ENCODE data around the gene CAMTA1.
"Not testable (repeated sequence)": the region's sequence is repeated elsewhere in the genome, so short reads cannot be mapped to it uniquely, and the experiment has no call there.

CAMTA1 gene

GRCh38 chr1:7108251-7108650 lies 323.0 kb downstream of the CAMTA1 start:
- DNase-seq (ENCODE audit: low read depth), result no peak

- DNase-seq (ENCODE audit: low read depth), result no peak
Measured at GRCh38 chr1:7109901-7110300, 324.6 kb downstream of the CAMTA1 start.

DNA sequence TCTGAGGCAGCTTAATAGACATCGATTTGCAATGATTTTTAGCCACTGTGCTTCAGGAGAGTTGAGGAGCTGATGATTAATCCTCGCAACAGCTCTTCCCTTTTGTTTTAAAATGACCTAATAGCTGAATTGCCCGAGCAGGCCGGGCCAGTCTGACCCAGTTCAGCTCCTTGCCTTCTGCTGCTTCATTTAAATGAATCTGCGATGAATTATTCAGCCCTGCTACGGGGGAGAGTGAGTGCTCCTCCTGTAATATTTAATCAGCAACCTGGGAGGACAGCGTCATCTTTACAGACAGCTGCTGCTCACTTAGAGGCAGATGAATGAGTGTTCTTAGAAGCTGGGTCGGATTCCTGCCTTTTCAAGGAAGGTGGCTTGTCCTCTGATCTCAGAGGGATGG lies 325.1 kb downstream of the CAMTA1 start:
- no peak for DNase-seq (ENCODE audit: low read depth)

GRCh38 chr1:7111853-7112252 lies 326.6 kb downstream of the CAMTA1 start:
- DNase-seq (ENCODE audit: low read depth), result no peak

DNA sequence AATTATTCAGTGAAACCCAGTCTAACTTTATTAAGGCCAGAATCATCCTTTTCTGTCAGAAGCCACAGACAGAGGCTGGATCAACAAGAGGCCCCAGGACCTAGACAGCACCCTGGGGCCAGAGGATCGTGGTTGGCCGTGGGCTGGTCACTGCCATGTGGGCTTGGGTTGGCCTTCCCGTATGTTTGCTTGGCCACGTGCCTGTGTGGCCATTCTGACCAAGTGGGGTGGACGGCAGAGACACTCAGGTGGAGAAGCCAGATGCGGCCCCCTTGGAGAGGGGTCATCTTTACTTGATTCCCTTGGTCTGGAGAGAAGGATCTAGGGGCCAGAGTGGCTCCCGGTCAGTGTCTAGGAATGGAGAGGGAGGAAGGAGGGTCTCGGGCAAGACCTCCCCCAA lies 327.9 kb downstream of the CAMTA1 start:
- no peak for DNase-seq (ENCODE audit: low read depth)

DNA sequence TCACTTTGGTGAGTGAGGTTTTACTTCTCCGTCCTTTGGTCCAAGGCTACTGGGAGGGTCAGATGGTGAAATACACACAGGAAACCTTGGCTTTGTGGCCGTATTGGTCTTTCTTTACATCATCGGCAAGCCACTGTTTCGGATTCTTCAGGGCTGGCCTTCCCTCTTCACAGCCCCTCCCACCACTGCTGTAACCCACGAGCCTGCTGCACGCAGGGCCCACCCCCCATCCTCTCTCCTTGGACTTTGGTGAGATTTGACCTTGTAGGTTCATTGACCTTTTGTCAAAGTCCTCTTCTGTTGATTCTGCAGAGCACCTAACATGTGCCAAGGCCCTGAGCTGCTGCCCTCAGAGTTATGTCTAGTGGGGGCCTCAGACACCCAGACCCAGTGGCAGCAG lies 328.6 kb downstream of the CAMTA1 start:
- DNase-seq (ENCODE audit: low read depth), result no peak

DNA sequence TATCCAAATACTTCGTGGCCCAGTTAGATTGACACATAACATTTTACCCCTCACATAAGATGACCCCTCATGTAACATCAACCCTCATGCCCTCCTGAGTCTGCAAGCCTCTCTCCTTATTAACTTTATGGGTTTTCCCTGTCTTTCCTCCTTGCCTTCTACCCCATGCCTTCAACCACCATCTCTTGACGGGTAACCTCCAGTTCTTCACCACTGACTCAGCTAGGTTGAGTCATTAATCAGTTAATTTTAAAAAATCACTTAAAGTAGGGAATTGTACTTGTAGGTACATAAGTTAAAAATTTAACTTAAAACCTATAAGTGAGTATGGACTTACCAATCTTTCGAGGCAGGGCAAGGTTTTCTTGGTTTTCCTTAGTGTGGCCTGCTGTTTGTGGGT lies 330.7 kb downstream of the CAMTA1 start:
- no peak for DNase-seq (ENCODE audit: low read depth)

DNA sequence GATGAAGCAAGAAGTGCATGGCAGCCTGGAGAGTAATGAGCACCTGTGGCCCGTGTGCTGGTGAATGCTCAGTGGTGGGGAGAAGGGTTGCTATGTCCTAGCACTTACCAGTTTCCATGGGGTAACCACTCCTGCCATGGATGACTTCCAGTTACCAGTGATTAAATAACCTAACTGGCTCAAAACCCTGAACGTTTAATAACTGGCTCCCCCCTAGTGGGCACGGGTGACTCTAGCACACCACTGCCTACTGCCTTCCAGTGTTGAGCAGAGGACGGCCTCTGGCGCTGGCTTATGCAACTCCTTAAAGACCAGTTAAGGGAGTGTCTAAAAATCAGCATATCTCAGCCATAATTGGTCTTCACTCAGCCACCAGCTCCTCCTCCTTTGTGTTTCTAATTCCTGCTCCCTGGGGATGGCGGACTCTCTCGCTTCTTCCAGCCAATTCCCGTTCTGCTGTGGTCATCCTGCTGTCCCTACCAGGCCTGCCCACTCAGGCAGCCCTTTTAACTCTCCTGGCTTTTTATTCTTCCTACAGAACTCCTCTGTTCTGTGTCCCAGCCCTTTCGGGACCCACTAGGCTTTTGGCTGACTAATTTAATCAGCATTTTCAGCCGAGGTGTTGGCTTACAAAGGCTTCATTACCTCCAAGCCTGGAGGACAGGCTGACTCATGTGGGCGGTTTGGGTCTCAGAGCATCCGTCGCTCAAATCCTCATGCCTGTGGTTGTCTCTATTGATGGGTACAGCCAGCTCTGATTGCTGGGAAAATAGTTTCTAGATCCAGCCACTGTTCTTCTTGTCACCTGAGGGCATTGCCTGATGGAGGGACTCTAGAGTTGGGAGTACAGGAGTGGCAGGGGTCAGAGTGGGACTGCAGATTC lies 332.4 kb downstream of the CAMTA1 start:
- DNase-seq (ENCODE audit: low read depth), result no peak

- DNase-seq (ENCODE audit: low read depth), result no peak
Measured at GRCh38 chr1:7119156-7119555, 333.9 kb downstream of the CAMTA1 start.

DNA sequence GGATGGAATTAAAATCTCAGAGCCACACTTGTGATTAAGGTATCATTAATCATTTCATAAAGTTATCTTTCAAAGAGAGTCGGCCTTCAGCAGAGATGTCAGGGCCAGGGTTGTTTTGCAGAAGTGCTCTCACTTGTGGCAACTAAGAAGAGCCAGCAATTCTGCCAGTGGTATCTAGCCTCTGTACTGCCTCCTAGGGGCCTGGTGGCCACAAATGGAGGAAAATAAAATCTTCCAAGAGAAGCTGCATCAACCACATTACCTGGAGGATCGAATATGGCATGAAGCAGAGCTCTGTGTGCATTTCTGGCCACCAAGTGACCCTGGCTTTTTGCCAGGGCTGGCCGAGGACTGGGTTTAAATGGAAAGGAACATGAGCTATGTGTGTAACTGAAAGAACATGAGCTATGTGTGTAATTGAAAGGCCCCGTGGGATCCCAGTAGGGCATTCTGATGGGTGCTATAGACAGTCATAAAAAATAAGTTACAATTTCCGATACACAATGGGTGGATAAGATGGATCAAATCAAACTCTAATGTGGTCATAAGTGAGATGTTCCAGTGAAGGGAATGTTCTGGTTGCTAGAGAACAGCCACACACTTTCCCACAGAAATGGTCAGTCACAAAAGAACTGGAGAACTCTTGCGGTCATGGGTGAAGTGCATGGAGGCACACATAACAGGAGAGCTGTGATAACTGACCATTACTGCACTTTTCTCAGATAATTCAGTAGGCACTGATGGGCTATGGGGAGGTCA lies 335.8 kb downstream of the CAMTA1 start:
- no peak for DNase-seq (ENCODE audit: low read depth)

DNA sequence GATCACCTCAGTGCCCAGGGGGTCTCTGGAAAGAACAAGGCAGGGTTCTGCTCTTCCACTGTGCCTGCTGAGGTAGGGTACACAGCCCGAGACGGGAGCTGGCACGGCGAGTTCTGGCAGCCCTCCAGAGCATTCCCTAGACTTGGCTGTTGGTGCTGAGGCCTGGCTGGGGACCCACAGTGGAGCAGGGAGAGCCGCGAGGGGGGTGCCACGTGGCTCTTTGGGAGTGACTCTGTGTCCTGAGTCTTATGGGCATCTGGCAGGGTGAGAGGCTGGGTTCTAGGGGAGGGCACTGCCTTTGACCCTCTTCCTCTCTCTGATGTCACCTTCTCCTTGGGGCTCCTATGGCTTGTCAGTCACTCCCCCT lies 336.4 kb downstream of the CAMTA1 start:
- no peak for DNase-seq (ENCODE audit: low read depth)

GRCh38 chr1:7127322-7128075 lies 342.2 kb downstream of the CAMTA1 start:
- DNase-seq (ENCODE audit: low read depth), result no peak

GRCh38 chr1:7128293-7128692 lies 343.0 kb downstream of the CAMTA1 start:
- DNase-seq (ENCODE audit: low read depth), result no peak

DNA sequence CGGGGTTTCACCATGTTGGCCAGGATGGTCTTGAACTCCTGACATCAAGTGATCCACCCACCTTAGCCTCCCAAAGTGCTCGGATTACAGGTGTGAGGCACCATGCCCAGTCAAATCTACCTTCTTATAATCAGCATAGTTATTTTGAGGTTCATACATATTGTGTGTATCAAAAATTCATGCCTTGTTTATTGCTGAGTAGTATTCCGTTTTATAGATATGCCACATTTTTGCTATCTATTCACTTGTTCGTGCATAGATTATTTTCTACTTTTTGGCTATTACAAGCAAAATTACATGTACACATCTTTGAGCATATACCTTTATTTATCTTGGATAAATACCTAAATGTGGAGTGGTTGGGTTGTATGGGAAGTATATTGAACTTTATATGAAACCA lies 344.9 kb downstream of the CAMTA1 start:
- DNase-seq (ENCODE audit: low read depth), result no peak

DNA sequence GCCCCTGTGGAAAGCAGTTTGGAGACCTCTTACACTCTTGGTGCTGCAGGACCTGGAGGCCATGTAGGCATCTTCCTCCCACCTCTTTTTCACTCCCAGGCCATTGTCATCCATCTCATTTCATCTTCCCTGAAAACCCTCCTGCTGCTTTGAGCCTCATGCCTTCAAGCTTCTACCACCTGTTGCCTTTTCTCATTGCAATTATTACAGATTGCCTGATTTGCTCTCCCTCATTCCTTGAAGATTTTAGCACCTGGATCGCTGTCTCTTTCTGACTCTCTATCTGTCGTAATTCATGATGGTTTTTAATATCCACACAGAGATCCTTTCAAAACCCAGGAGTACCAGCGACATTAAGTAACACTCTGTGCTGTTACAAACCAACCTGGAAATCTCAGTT lies 350.2 kb downstream of the CAMTA1 start:
- DNase-seq (ENCODE audit: low read depth), result no peak

GRCh38 chr1:7136166-7136953 lies 351.1 kb downstream of the CAMTA1 start:
- no peak for DNase-seq (ENCODE audit: low read depth)

DNA sequence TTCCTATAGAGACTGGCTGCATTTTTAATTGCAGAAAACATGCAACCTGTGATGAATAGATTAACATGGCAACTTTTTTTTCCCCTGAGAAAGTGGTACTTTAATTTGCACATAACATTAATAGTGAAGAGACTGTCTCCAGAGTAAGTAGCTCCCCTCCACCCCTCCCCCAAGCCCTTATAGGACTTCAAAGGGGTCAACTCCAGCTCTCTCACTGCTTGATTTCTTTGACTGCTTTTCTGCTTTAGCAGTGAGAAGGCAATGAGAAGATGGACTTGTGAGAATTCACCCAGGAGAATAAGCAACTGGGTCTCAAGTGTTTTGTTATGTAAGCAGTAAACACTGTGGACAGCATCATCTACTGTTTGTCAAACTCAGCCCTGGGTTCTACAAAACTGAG lies 355.0 kb downstream of the CAMTA1 start:
- no peak for DNase-seq (ENCODE audit: low read depth)

DNA sequence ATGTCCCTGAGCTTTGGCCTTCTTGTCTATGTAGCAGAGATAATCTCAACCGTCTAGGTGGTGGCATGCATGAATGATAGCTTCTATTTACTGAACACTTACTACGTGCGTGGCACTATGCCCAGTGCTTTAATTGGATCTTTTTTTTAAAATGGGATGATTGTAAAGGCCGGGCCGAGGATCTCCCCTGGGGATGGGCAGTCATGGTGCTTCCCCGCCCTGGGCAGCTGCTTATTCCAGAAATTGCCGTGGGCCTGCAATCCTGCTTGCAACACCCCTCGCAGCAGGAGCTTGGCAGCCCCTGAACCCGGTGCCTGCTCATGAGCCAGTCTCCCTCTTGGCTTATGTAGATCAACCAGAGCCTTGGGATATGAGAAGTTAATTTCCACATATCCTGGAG lies 360.7 kb downstream of the CAMTA1 start:
- DNase-seq (ENCODE audit: low read depth), result no peak

DNA sequence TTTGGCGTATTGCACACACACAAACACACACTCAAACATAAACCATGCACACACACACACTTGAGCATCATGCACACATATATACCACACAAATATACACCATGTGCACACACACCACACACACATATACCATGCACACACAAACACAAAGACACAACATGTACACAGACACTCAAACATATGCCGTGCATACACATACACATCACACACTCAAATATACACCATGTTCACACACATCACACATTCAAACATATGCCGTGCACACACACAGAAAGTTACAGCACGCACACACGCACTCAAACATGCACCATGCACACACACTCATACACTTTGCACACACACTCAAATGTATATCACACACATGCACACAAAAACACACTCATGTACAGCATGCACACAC lies 361.5 kb downstream of the CAMTA1 start:
- no peak for DNase-seq (ENCODE audit: low read depth)

DNA sequence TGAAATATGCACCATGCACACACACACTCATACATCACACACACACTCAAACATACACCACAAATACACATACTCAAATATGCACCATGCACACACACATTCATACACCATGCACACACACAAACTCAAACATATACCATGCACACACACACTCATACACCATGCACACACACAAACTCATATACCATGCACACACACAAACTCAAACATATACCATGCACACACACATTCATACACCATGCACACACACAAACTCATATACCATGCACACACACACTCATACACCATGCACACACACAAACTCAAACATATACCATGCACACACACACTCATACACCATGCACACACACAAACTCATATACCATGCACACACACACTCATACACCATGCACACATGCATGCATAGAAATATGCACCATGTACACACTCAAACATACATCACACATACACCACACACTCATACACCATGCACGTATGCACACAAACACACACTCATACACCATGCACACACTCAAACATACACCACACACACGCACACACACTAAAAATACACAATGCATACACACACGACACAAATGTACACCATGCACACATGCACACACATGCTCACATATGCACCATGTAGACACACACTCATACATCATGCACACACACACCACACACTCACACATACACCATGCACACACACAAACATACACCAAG lies 362.5 kb downstream of the CAMTA1 start:
- not testable (repeated sequence) for DNase-seq (ENCODE audit: low read depth)

DNA sequence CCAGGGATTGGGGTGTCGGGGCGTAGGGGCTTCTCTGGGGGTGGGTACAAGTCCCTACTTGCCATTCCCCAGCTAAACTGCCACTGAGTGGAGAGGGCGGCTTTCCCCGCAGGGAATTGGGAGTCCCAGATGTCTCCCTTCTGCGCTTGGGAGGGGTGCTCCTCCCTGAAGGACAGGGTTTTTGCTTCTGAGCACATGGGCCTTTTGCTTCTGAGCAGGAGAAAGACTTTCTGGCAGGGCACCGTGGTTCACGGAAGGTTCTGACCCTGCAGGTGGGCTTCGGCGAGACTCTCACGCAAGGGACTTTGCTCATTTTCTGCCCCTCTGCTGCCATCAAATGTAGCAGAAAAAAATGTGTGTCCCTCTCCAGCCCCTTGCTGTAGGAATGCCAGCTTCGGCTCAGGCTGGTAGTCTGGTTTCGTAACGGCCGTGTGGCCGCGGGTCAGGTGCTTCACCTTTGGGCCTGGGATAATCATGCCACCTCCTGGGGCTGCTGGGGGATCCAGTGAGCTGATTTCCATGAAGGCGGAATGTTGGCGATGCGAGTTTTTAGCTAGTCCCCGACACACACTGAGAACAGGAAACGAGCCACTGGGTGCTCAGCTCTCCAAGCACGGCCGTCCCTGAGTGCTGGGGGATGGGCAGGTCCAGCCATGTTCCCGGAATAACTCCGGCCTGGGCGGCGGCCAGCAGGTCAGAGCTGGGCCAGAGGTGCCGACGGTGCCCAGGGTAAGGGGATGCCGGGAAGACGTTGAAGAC lies 364.0 kb downstream of the CAMTA1 start:
- DNase-seq (ENCODE audit: low read depth), result no peak
